Dedifferentiated amniotic fluid mesenchymal stem cell (primary cell): ENCODE measurements around the gene ST3GAL3.

Experiments
- DNase-seq: peaks from one replicate; pipeline ENCODE4 v3.0.0-alpha.2; 2016; ENCODE audit errors: extremely low spot score

ST3GAL3 gene

GRCh38 chr1:43963006-43963405 lies 255.7 kb downstream of the ST3GAL3 start:
- no peak for DNase-seq

GRCh38 chr1:43963890-43964289 lies 256.6 kb downstream of the ST3GAL3 start:
- no peak for DNase-seq

- DNase-seq = no peak
These were observed 258.0 kb downstream of the ST3GAL3 start for GRCh38 chr1:43965316-43965715.

DNA sequence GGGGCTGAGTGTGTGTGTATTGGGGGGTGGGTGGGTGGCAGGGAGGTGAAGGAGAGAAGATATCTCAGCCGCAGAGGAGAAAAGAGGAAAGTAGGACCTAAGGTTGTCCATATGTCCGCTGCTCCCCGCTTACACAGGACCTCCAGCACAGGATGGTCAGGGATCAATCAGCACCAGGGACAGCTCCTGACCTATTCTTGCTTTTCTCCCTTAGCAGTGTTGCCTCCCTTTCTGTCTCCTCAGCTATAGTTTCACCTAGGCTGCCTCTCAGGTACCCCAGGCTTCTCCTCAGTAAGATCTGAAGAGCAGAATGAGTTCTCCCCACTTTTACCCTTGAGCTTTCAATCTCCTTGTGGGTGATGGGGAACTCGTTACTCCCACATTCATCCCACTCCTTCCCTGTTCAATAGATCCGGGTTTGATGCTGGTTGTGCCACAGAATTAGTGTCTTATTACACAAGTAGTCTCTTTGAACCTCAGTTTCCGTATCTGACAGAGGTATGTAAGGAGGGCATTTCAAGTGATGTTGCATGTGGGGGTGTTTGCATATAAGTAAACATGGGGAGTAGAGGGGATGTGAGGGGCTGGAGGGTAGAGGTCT lies 261.1 kb downstream of the ST3GAL3 start:
- DNase-seq = no peak

GRCh38 chr1:43969416-43969745 lies 262.0 kb downstream of the ST3GAL3 start:
- DNase-seq = no peak

DNA sequence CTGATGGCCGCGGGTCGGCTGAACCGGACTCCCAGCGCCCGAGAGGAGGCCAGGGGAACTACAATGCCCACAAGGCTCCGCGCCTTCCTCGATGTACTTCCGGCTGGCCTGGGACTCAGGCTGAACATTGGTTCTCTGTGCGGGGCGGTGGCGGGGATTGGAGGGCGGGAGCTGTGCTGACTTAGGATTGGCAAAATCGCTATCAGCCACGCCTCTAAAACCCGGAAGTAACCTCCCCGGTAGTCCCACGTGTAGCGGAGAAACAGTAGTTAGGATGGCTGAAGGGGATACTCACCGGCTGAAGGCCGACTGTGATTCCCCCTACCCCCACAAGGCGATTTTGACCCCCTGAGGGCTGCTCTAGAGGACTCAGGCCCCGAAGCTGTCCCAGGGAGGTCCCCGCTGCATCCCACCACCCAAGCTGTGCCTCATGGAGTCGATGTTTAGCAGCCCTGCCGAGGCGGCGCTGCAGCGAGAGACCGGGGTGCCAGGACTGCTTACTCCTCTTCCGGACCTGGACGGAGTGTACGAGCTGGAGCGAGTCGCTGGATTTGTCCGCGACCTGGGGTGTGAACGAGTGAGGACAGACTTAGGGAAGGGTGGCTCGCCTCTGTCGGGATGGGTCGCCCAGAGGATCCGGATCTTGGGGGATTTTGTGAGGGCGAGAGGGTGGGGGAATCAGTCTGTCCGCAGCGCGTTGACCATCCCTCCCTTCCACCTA lies 262.6 kb downstream of the ST3GAL3 start, which contains the start of gene DPH2:
TSS of gene DPH2 (plus strand) at position 265 of the 721 bp plus-strand sequence. CDS start at position 431, 166 bp downstream.
- peak; percentile 97 for DNase-seq

- no peak for DNase-seq
These were observed 263.2 kb downstream of the ST3GAL3 start for GRCh38 chr1:43970502-43970901.

GRCh38 chr1:43970911-43971310 lies 263.6 kb downstream of the ST3GAL3 start:
- DNase-seq = no peak

GRCh38 chr1:43971336-43971980 lies 264.1 kb downstream of the ST3GAL3 start:
- DNase-seq = no peak

GRCh38 chr1:43973981-43974442 lies 266.7 kb downstream of the ST3GAL3 start:
- DNase-seq = no peak

- DNase-seq = peak; percentile 92
These were observed 267.3 kb downstream of the ST3GAL3 start, which contains the start of gene ATP6V0B for GRCh38 chr1:43974443-43975248. TSS of gene ATP6V0B (plus strand) at chr1:43974960. CDS start at chr1:43975041, 81 bp downstream.

- no peak for DNase-seq
These were observed 268.1 kb downstream of the ST3GAL3 start for GRCh38 chr1:43975249-43975961.

GRCh38 chr1:43976045-43976444 lies 268.7 kb downstream of the ST3GAL3 start:
- no peak for DNase-seq

DNA sequence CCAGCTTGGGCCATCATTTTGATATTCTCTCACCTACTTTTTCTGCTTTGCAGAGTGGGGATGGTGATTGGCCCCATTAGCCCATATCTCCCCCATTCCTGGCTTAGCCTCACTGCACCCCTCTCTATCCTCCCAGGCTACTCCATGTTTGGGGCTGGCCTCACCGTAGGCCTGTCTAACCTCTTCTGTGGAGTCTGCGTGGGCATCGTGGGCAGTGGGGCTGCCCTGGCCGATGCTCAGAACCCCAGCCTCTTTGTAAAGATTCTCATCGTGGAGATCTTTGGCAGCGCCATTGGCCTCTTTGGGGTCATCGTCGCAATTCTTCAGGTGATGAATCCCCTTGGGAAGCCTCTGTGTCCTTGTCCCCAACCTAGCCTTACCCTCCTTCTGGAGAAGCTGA lies 269.6 kb downstream of the ST3GAL3 start:
- no peak for DNase-seq

- no peak for DNase-seq
These were observed 270.3 kb downstream of the ST3GAL3 start for GRCh38 chr1:43977376-43978263.

DNA sequence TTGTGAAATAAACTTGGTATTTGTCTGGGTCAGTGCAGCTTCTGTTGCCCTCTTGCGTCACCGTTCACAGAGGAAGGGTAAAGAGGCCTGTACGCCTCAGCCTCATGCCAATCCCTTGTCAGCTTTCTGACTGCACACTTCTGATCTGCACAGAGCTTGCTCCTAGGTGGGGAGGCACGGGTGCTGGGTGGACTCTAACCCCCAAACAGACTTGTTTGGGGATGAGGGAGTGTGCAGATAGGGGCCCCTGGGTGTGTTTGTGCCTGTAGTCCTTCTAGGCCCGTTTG lies 270.9 kb downstream of the ST3GAL3 start:
- DNase-seq = no peak

DNA sequence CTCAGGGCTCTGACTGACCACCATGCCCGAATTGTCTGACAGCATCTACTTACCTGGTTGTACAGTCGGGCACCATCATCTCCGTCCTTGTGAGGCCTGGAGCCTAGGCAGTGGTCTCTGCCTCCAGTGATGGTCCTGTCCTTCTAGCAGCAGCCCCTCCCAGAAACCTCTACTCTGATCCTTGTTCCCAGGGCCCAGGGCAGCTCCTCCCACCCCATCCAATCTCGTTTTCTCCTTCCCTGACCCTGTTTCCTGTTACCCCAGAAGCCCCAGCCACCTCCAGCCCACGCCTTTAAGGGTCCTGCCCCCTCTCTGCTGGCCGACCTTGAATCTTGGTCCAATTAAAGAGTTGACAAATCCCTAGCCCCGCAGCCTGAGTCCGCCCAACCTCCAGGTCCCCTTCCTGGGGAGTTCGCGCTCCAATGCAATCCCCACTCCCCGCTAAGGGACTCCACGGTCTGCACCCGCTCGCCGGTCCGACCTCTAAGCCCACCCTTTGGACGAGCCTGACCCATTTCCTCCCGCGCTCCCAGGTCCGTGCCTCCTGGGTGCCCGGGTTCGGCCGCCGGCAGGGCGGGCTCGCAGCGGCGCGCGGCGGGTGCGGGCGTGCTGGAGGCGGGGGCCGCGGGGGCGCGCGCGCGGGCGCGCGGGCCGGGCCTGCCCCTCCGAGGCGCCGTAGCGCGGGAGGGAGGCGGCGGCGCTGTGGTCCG lies 271.4 kb downstream of the ST3GAL3 start, which contains the start of gene B4GALT2:
TSS of gene B4GALT2 (plus strand) at position 660 of the 710 bp plus-strand sequence. CDS start 1,951 bp downstream, outside the sequence.
- DNase-seq = no peak

- DNase-seq = no peak
These were observed 271.9 kb downstream of the ST3GAL3 start for GRCh38 chr1:43979261-43979527.

DNA sequence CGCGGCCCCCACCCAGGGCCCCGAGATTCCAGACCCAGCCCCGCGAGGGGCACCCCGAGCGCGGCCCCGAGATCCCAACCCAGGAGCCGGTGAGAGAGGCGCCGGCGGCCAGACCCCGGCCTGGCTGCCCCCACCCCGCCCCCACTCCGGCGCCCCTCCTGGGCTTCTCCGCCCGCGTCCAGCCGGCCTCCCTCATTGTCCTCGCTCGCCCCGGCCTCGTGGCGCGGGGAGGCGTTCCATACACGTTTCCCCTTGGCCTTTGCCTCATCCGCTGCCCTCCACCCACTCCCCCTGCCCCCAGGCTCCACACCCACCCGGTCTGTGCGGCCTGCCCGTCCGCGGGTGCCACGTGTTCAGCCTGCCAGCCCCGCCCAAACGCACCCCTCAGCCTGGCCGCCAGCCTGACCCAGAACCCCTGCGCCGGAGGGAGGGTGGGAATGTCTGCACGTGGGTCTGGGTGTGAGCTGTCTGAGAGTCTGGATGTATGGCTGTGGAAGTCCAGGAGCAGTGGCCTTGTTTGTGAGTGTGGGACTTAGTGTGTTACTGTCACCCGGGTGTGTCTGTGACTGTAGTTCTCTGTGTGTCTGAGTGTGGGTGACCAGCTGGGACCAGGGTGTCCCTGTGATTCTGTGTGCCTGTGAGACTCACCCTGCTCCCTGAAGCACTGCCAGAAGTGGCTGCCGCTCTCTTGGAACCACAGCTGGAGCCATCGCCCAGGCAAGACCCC lies 272.4 kb downstream of the ST3GAL3 start:
- no peak for DNase-seq
